OCI-LY3 (cell line): ENCODE measurements around the gene MAMDC4.
A peak's percentile ranks its signal among the peaks of the same experiment; 100 is the strongest.
"Not testable (repeated sequence)": the region's sequence is repeated elsewhere in the genome, so short reads cannot be mapped to it uniquely, and the experiment has no call there.

Source experiments
- H2AFZ ChIP-seq: fragments of 200-600, 300-600 bp; shearing (Covaris generic); 2 replicates; pipeline ENCODE4 v1.6.0; 2014; ENCODE audit warnings: antibody characterized with exemption, low read depth, low read length
- H3K27ac ChIP-seq: fragments of 200-600, 300-600 bp; sonication (generic); 2 replicates; pipeline ENCODE4 v1.5.1; 2014; ENCODE audit warnings: mild to moderate bottlenecking, low read length, moderate library complexity, mixed read lengths
- H3K27me3 ChIP-seq: fragments of 200-600, 300-600 bp; sonication (generic); 2 replicates; pipeline ENCODE4 v1.6.1; 2014; ENCODE audit warnings: low read depth, low read length, mixed read lengths
- H3K36me3 ChIP-seq: fragments of 200-600, 300-600 bp; sonication (generic); replicated peaks from 2 replicates; pipeline ENCODE3; 2014; ENCODE audit warnings: low read depth, low read length, mixed read lengths
- H3K4me1 ChIP-seq: fragments of 300-600, 200-600 bp; sonication (generic); 2 replicates; pipeline ENCODE4 v1.6.1; 2014; ENCODE audit warnings: low read length, mixed read lengths
- H3K4me2 ChIP-seq: fragments of 200-600, 300-600 bp; sonication (generic); 2 replicates; pipeline ENCODE4 v1.6.1; 2014; ENCODE audit warnings: low read length, mixed read lengths
- H3K4me3 ChIP-seq: fragments of 300-600, 200-600 bp; sonication (generic); 2 replicates; pipeline ENCODE4 v1.5.1; 2014; ENCODE audit warnings: antibody characterized with exemption, mild to moderate bottlenecking, low read length, moderate library complexity
- H3K79me2 ChIP-seq: fragments of 300-600, 200-600 bp; shearing (Covaris generic); 2 replicates; pipeline ENCODE4 v1.6.1; 2014; ENCODE audit warnings: mild to moderate bottlenecking, low read length, mixed read lengths
- H3K9ac ChIP-seq: fragments of 300-600, 200-600 bp; shearing (Covaris generic); 2 replicates; pipeline ENCODE4 v1.6.0; 2014; ENCODE audit warnings: mild to moderate bottlenecking, low read length, moderate library complexity
- H3K9me3 ChIP-seq: fragments of 200-600, 300-600 bp; shearing (Covaris generic); 2 replicates; pipeline ENCODE4 v1.6.1; 2014; ENCODE audit warnings: low read length, mixed read lengths; ENCODE audit not compliant: insufficient read depth
- H4K20me1 ChIP-seq: fragments of 200-600, 300-600 bp; sonication (generic); 2 replicates; pipeline ENCODE4 v1.6.1; 2016; ENCODE audit warnings: low read length, mixed read lengths; ENCODE audit not compliant: insufficient read depth
- CTCF ChIP-seq: fragments of 200-600, 300-600 bp; sonication (generic); IDR thresholded peaks from 2 replicates; pipeline ENCODE4 v1.5.1; 2014; ENCODE audit warnings: antibody characterized with exemption, low read length, low read depth
- EZH2phosphoT487 ChIP-seq: fragments of 200-600 bp; shearing (Covaris generic); IDR thresholded peaks from 2 replicates; pipeline ENCODE4 v1.6.1; 2018; ENCODE audit warnings: antibody characterized with exemption, mixed run types, low read depth

Gene MAMDC4

GRCh38 chr9:136882109-136882946 is 30.2 kb downstream of the MAMDC4 start:
- Histone ChIP-seq H3K4me1 (peaks cover 30% of the 10 kb centered on the region), H3K27ac (peak overlapping the region; percentile 65), H4K20me1 (peaks cover 4% of the 10 kb centered on the region; the same call in 1 of the 2 replicates), H3K27me3 (no peaks in the 10 kb centered on the region), H3K79me2 (peaks cover 15% of the 10 kb centered on the region), H3K9me3 (no peaks in the 10 kb centered on the region), H3K4me3 (peak overlapping the region; percentile 76), H2AFZ (peak overlapping the region; percentile 34; the same call in 1 of the 2 replicates), H3K4me2 (peak overlapping the region; percentile 98), H3K36me3 (peaks cover 3% of the 10 kb centered on the region), H3K9ac (peak overlapping the region; percentile 72)
- TF ChIP-seq EZH2phosphoT487 (no peak), CTCF (no peak)

GRCh38 chr9:136882947-136883283 is 30.8 kb downstream of the MAMDC4 start:
- 0 out of 2 replicates have a peak overlapping the region, but pooled peaks have one; percentile 34 for H2AFZ ChIP-seq
- peak overlapping the region; percentile 98 for H3K4me2 ChIP-seq
- H3K27me3 ChIP-seq, H3K9me3 ChIP-seq, H3K36me3 ChIP-seq, H4K20me1 ChIP-seq: not testable (repeated sequence)
- peak overlapping the region; percentile 65 for H3K27ac ChIP-seq
- H3K9ac ChIP-seq, result peak overlapping the region; percentile 72; the same call in 1 of the 2 replicates
- peak overlapping the region; percentile 76; the same call in 1 of the 2 replicates for H3K4me3 ChIP-seq
- H3K79me2 ChIP-seq, result peaks cover 21% of the 10 kb centered on the region
- H3K4me1 ChIP-seq, result peaks cover 30% of the 10 kb centered on the region

- H3K79me2 ChIP-seq, result peaks cover 29% of the 10 kb centered on the region
- not testable (repeated sequence) for H3K4me2 ChIP-seq, H3K4me3 ChIP-seq, H3K27me3 ChIP-seq, H2AFZ ChIP-seq, H3K9me3 ChIP-seq, H3K9ac ChIP-seq, H3K36me3 ChIP-seq, H3K27ac ChIP-seq
- H3K4me1 ChIP-seq, result peaks cover 30% of the 10 kb centered on the region
- H4K20me1 ChIP-seq, result peaks cover 11% of the 10 kb centered on the region
Observed at GRCh38 chr9:136883670-136884069, 31.5 kb downstream of the MAMDC4 start.

- H3K9ac ChIP-seq, result peak within 1 kb of the TSS; percentile 94
- H3K27me3 ChIP-seq, result no peaks in the 10 kb centered on the region
- peak within 1 kb of the TSS; percentile 78 for H3K27ac ChIP-seq
- H3K4me1 ChIP-seq, result peaks cover 30% of the 10 kb centered on the region
- peaks cover 25% of the 10 kb centered on the region for H4K20me1 ChIP-seq
- H3K79me2 ChIP-seq, result peaks cover 53% of the 10 kb centered on the region
- peak within 1 kb of the TSS; percentile 38; the same call in 1 of the 2 replicates for H2AFZ ChIP-seq
- peaks cover 18% of the 10 kb centered on the region for H3K36me3 ChIP-seq
- peak within 1 kb of the TSS; percentile 89 for H3K4me2 ChIP-seq
- peak within 1 kb of the TSS; percentile 90 for H3K4me3 ChIP-seq
- TF ChIP-seq CTCF, result no peak
- no peak for TF ChIP-seq EZH2phosphoT487
- H3K9me3 ChIP-seq, result no peaks in the 10 kb centered on the region
Observed at GRCh38 chr9:136885950-136886578, 33.9 kb downstream of the MAMDC4 start, which contains the start of gene TRAF2. Gene TRAF2, plus strand, starts transcription at chr9:136886516. Its CDS starts 12,225 bp downstream, at chr9:136898741.
